Activated CD4-positive, alpha-beta memory T cell treated with anti-CD3 and anti-CD28 coated beads for 36 hours (primary cell): Measurements from ENCODE around the gene ABCG8. TPM values are rescaled to one million over a fixed set of nuclear protein-coding genes. Genes with fewer than 3 reads are reported as not detected.

Experiments used
- CTCF ChIA-PET: fragments of 350-600 bp; sonication (Branson Sonifier 250); formaldehyde crosslinking; loops from one replicate; lab custom pipeline; 2021; ENCODE audit warnings: antibody characterized with exemption, inconsistent platforms; lab: Charles Lee
- POLR2A ChIA-PET: fragments of 350-600 bp; sonication (Branson Sonifier 250); formaldehyde crosslinking; loops from one replicate; lab custom pipeline; 2021; ENCODE audit warnings: antibody characterized with exemption; lab: Charles Lee
- DNase-seq: peaks from one replicate; pipeline ENCODE4 v3.0.0-alpha.2; 2020
- H3K27ac Mint-ChIP-seq: one replicate; pipeline ENCODE4 v1.8.0; 2021; ENCODE audit warnings: mixed read lengths
- H3K27me3 Mint-ChIP-seq: one replicate; pipeline ENCODE4 v1.8.0; 2021; ENCODE audit warnings: mixed read lengths
- H3K36me3 Mint-ChIP-seq: one replicate; pipeline ENCODE4 v1.8.0; 2021; ENCODE audit warnings: mixed read lengths
- H3K4me1 Mint-ChIP-seq: one replicate; pipeline ENCODE4 v1.8.0; 2021; ENCODE audit warnings: low read depth, mixed read lengths
- H3K4me3 Mint-ChIP-seq: one replicate; pipeline ENCODE4 v1.8.0; 2021; ENCODE audit warnings: mild to moderate bottlenecking, mixed read lengths
- H3K9me3 Mint-ChIP-seq: one replicate; pipeline ENCODE4 v1.8.0; 2021; ENCODE audit warnings: mixed read lengths
- intact Hi-C: fragments of 100-400 bp; cut with micrococcal nuclease; formaldehyde crosslinking; loops from one replicate; pipeline ENCODE4 v1.15.1; 2023
- total RNA-seq, 2 experiments: library from RNA; stranded (reverse); gene quantifications; one replicate each; pipeline ENCODE4 v1.2.3, GENCODE V29; 2021

The ABCG8 gene
- total RNA-seq, 2 experiments from 2014 or later, result not detected

DNA sequence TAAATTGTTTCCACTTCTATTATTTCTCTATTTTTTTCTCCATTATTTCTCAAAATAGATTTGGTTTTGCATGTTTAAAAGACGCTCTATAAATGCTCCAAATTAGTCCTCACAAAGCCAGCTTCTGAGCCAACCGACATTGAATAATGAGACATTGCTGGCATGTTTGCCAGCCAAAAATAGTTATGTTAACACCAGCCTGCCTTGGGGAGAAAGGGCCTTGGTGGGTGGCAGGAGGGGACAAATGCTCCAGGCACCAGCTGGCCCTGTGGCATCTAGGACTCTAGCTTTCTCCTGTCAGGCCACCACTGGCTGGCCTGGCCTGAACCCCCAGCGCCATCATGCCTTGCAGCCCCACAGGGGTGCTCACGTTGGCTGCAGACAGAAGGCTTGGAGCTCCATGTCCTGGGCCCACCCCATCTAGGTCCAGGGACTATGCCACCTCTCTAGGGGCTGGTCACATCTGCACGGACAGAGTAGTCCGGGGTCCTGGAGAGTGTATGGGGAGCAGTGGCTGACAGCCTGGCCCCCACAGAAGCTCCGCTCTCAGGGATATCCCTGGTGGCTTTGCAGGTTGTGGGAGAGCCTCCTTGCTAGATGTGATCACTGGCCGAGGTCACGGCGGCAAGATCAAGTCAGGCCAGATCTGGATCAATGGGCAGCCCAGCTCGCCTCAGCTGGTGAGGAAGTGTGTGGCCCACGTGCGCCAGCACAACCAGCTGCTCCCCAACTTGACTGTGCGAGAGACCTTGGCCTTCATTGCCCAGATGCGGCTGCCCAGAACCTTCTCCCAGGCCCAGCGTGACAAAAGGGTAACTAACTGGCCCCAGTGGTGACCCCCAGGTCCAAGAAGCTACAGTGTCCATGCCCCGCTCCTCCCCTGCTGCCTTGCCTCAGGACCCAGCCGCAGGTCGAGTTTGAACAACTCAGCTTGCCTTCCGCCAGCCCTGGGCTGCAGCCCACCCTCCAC lies 12.5 kb downstream of the ABCG8 start:
- H3K4me3 Mint-ChIP-seq, result no peak overlapping the region
- no peak overlapping the region for H3K27ac Mint-ChIP-seq
- ChIA-PET CTCF (no interaction called here), POLR2A (no interaction called here)
- DNase-seq, result no peak
- no peaks in the 10 kb centered on the region for H3K36me3 Mint-ChIP-seq
- H3K4me1 Mint-ChIP-seq, result no peaks in the 10 kb centered on the region
- peaks cover 15% of the 10 kb centered on the region for H3K27me3 Mint-ChIP-seq
- H3K9me3 Mint-ChIP-seq, result no peaks in the 10 kb centered on the region
- intact Hi-C loops, result no loop called here

- Mint-ChIP-seq H3K27me3 (peaks cover 17% of the 10 kb centered on the region), H3K4me3 (no peak overlapping the region), H3K36me3 (no peaks in the 10 kb centered on the region), H3K27ac (no peak overlapping the region), H3K9me3 (no peaks in the 10 kb centered on the region), H3K4me1 (no peaks in the 10 kb centered on the region)
- intact Hi-C loops, result no loop called here
- ChIA-PET CTCF (no interaction called here), POLR2A (no interaction called here)
- DNase-seq, result no peak
These were observed 13.5 kb downstream of the ABCG8 start for GRCh38 chr2:43852196-43852730.

GRCh38 chr2:43853141-43854081 lies 14.6 kb downstream of the ABCG8 start:
- H3K4me3 Mint-ChIP-seq, result no peak overlapping the region
- H3K27ac Mint-ChIP-seq, result no peak overlapping the region
- CTCF ChIA-PET, result no interaction called here
- H3K27me3 Mint-ChIP-seq, result peaks cover 24% of the 10 kb centered on the region
- intact Hi-C loops, result no loop called here
- no peaks in the 10 kb centered on the region for H3K4me1 Mint-ChIP-seq
- no peak for DNase-seq
- no peaks in the 10 kb centered on the region for H3K9me3 Mint-ChIP-seq
- no peaks in the 10 kb centered on the region for H3K36me3 Mint-ChIP-seq
- POLR2A ChIA-PET, result no interaction called here

- ChIA-PET POLR2A (no interaction called here), CTCF (interaction anchor here (0.9 kb wide), 1 partner anchor 23 kb away, joined by 3 read pairs; no protein-coding TSS in a partner anchor)
- Mint-ChIP-seq H3K9me3 (no peaks in the 10 kb centered on the region), H3K27ac (no peak overlapping the region), H3K4me3 (no peak overlapping the region), H3K4me1 (no peaks in the 10 kb centered on the region), H3K27me3 (peaks cover 24% of the 10 kb centered on the region), H3K36me3 (no peaks in the 10 kb centered on the region)
- DNase-seq, result no peak
- intact Hi-C loops, result no loop called here
These were observed 15.9 kb downstream of the ABCG8 start for GRCh38 chr2:43854671-43855070.

DNA sequence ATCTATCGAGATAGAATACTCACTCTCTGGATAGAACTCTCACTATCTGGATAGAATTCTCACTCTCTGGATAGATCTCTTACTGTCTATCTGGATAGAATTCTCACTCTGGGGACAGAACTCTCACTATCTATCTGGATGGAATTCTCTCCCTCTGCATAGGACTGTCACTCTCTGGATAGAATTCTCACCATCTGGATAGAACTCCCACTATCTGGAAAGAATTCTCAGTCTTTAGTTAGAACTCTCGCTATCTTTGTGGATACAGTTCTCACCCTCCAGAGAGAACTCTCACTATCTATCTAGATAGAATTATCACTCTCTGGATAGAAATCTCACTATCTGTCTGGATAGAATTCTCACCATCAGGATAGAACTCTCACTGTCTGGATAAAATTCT lies 16.5 kb downstream of the ABCG8 start:
- ChIA-PET POLR2A (no interaction called here), CTCF (no interaction called here)
- Mint-ChIP-seq H3K9me3 (no peaks in the 10 kb centered on the region), H3K4me3 (no peak overlapping the region), H3K27me3 (peaks cover 27% of the 10 kb centered on the region), H3K27ac (no peak overlapping the region), H3K4me1 (no peaks in the 10 kb centered on the region), H3K36me3 (no peaks in the 10 kb centered on the region)
- DNase-seq, result no peak
- intact Hi-C loops, result no loop called here

GRCh38 chr2:43872151-43872550 lies 33.4 kb downstream of the ABCG8 start:
- no peak for DNase-seq
- CTCF ChIA-PET, result no interaction called here
- H3K4me3 Mint-ChIP-seq, result no peak overlapping the region
- POLR2A ChIA-PET, result no interaction called here
- intact Hi-C loops, result no loop called here
- no peaks in the 10 kb centered on the region for H3K9me3 Mint-ChIP-seq
- no peak overlapping the region for H3K27ac Mint-ChIP-seq
- H3K4me1 Mint-ChIP-seq, result no peaks in the 10 kb centered on the region
- peaks cover 30% of the 10 kb centered on the region for H3K27me3 Mint-ChIP-seq
- H3K36me3 Mint-ChIP-seq, result no peaks in the 10 kb centered on the region

GRCh38 chr2:43874776-43875451 lies 36.1 kb downstream of the ABCG8 start:
- ChIA-PET CTCF (interaction anchor here (0.6 to 0.9 kb wide), 2 partner anchors 111 to 369 kb away, joined by 3 to 5 read pairs; no protein-coding TSS in a partner anchor), POLR2A (no interaction called here)
- Mint-ChIP-seq H3K27me3 (peaks cover 11% of the 10 kb centered on the region), H3K9me3 (no peaks in the 10 kb centered on the region), H3K4me1 (peaks cover 3% of the 10 kb centered on the region), H3K4me3 (no peak overlapping the region), H3K27ac (no peak overlapping the region), H3K36me3 (no peaks in the 10 kb centered on the region)
- no peak for DNase-seq
- intact Hi-C loops, result loop anchor here (5.0 kb wide), 2 partner anchors 57 to 167 kb away; no protein-coding TSS in a partner anchor

DNA sequence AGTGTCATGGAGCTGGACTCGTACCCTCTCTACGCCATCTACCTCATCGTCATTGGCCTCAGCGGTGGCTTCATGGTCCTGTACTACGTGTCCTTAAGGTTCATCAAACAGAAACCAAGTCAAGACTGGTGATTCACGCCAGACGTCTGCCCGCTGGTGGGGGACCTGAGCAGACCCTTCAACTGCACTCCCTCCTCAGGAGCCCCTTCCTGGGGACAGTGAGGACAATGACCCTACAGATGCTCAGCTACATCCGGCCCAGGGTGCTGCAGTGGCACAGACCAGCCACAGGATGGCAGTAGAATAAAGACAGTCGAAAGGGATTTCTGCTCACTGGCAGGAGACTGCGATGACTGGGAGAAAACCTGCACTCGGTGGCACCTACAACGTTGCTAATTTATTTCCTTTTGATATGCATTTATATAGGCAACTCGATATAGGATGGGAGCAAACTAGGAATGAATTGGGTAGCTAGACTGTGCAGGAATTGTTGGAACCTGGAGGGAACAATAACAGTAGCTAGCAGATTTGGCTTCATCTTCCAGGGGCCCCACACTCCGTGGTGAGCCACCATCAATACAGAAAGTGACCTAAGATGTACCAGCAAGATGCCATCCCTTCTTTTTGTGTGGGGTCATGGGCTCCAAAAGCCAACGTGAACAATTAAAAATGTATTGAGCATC lies 39.2 kb downstream of the ABCG8 start:
- no peaks in the 10 kb centered on the region for H3K36me3 Mint-ChIP-seq
- no peak overlapping the region for H3K27ac Mint-ChIP-seq
- H3K4me3 Mint-ChIP-seq, result no peak overlapping the region
- peaks cover 7% of the 10 kb centered on the region for H3K27me3 Mint-ChIP-seq
- intact Hi-C loops, result loop anchor here (5.0 kb wide), 2 partner anchors 54 to 164 kb away; no protein-coding TSS in a partner anchor
- H3K9me3 Mint-ChIP-seq, result no peaks in the 10 kb centered on the region
- peak; percentile 83 for DNase-seq
- ChIA-PET POLR2A (no interaction called here), CTCF (interaction anchor here (0.6 to 1.5 kb wide), 24 partner anchors 8 to 281 kb away, joined by 3 to 12 read pairs (median 4); no protein-coding TSS in a partner anchor)
- peaks cover 3% of the 10 kb centered on the region for H3K4me1 Mint-ChIP-seq

DNA sequence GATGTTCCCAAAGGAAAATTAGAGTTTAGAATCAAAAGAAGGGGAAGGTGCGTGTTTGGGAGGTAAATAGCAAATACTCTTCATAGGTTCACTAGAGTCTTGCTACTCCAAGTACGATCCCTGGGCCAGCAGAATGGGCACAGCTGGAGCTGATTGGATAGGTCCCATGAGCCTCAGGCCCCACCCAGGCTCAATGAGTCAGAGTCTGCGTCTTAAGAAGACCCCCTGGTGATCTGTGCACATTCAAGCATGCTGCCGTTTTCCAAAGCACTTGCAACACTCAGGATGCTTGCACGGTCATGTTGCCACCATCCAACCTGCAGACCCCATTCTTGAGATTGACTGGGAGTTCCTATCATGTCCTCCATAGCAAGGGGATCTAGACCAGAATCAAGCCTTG lies 40.5 kb downstream of the ABCG8 start:
- POLR2A ChIA-PET, result no interaction called here
- H3K9me3 Mint-ChIP-seq, result no peaks in the 10 kb centered on the region
- CTCF ChIA-PET, result no interaction called here
- no peak for DNase-seq
- H3K27ac Mint-ChIP-seq, result no peak overlapping the region
- no peaks in the 10 kb centered on the region for H3K36me3 Mint-ChIP-seq
- intact Hi-C loops, result loop anchor here (5.0 kb wide), 2 partner anchors 53 to 163 kb away; no protein-coding TSS in a partner anchor
- H3K27me3 Mint-ChIP-seq, result peaks cover 6% of the 10 kb centered on the region
- peaks cover 3% of the 10 kb centered on the region for H3K4me1 Mint-ChIP-seq
- no peak overlapping the region for H3K4me3 Mint-ChIP-seq

- Mint-ChIP-seq H3K27ac (no peak overlapping the region), H3K27me3 (peaks cover 6% of the 10 kb centered on the region), H3K9me3 (no peaks in the 10 kb centered on the region), H3K4me3 (no peak overlapping the region), H3K4me1 (peaks cover 3% of the 10 kb centered on the region), H3K36me3 (no peaks in the 10 kb centered on the region)
- CTCF ChIA-PET, result interaction anchor here (1.5 kb wide), 1 partner anchor 163 kb away, joined by 3 read pairs; no protein-coding TSS in a partner anchor
- intact Hi-C loops, result no loop called here
- no peak for DNase-seq
- POLR2A ChIA-PET, result no interaction called here
These were observed 41.7 kb downstream of the ABCG8 start for GRCh38 chr2:43880471-43880870.

DNA sequence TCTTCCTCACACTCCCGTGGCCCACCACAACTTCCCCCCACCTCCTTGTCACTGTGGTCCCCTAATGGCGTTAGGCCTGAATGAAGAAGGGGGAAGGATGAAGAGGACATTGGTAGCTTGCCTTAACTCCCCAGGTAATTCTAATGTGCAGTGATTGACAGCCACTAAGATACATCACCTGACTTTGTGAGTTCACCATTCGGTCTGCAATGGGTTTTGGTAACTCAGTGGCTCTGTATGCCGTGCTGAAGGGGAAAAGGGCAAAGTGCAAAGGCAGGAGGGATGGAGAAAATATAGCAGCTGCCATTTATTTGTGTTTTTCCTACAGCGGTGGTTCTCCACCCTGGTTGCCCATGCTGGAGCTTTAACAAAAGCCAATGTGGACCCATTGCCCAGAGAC lies 42.2 kb downstream of the ABCG8 start:
- H3K36me3 Mint-ChIP-seq, result no peaks in the 10 kb centered on the region
- intact Hi-C loops, result no loop called here
- peaks cover 6% of the 10 kb centered on the region for H3K27me3 Mint-ChIP-seq
- no peak overlapping the region for H3K4me3 Mint-ChIP-seq
- no peak overlapping the region for H3K27ac Mint-ChIP-seq
- ChIA-PET POLR2A (no interaction called here), CTCF (interaction anchor here (1.5 kb wide), 1 partner anchor 163 kb away, joined by 3 read pairs; no protein-coding TSS in a partner anchor)
- H3K4me1 Mint-ChIP-seq, result peaks cover 3% of the 10 kb centered on the region
- no peaks in the 10 kb centered on the region for H3K9me3 Mint-ChIP-seq
- no peak for DNase-seq
